CD4-positive, alpha-beta T cell treated with Interleukin-15 for 4 hours (primary cell): ENCODE results near the gene NENF.
"Not testable (repeated sequence)": the region's sequence is repeated elsewhere in the genome, so short reads cannot be mapped to it uniquely, and the experiment has no call there.

Experiments used
- DNase-seq: peaks from one replicate; pipeline ENCODE4 v3.0.0-alpha.2; 2020; ENCODE audit warnings: low spot score

The NENF gene

DNA sequence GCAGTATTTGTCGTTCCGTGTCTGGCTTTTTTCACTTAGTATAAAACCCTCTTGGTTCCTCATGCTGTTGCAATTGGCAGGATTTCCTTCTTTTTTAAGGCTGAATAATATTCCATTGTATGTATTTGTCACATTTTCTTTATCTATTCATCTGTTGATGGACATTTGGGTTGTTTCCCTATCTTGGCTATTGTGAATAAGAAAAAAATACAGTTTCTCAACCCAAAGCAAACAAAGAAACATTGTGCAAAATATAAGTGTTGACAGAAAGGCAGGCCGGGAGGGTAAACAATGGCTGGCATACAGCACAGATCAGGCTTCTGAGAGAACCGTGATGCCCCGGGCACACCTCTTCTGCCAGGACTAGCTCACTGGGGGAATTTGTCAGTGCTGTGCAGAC is 26.9 kb downstream of the NENF start:
- DNase-seq = no peak

GRCh38 chr1:212460376-212460775 is 27.7 kb downstream of the NENF start:
- DNase-seq = no peak

DNA sequence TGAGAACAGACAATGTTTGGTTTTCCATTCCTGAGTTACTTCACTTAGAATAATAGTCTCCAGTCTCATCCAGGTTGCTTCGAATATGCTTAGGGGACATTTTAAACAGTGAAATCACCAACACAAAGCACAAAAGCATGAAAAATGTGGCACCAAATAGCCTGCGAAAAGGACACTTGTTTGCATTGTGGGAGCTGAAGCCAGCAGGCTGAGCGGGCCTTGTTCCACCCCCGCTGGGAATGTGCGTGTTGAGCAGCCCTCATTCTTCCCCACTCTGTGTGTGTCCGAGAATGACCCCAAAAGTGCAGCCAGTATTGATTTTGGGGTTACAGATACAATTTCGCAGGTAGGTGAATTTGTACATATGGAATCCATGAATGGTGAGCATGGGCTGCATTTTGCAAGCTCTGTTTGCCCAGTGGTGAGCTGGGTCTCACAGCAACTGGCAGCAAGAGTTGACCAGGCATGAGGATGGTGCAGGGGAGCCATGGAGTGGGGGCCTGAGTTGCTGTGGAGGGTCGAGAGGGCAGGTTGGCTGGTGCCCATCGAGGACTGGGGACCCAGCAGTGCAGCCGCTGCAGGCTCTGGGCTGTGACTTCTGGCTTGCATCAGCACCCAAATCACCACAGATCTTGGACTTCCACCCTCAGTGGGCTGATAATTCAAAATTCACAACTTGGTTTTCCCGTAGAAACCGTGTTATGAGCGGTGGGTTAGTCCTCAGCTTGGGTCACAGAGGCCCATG is 29.4 kb downstream of the NENF start:
- DNase-seq = no peak

DNA sequence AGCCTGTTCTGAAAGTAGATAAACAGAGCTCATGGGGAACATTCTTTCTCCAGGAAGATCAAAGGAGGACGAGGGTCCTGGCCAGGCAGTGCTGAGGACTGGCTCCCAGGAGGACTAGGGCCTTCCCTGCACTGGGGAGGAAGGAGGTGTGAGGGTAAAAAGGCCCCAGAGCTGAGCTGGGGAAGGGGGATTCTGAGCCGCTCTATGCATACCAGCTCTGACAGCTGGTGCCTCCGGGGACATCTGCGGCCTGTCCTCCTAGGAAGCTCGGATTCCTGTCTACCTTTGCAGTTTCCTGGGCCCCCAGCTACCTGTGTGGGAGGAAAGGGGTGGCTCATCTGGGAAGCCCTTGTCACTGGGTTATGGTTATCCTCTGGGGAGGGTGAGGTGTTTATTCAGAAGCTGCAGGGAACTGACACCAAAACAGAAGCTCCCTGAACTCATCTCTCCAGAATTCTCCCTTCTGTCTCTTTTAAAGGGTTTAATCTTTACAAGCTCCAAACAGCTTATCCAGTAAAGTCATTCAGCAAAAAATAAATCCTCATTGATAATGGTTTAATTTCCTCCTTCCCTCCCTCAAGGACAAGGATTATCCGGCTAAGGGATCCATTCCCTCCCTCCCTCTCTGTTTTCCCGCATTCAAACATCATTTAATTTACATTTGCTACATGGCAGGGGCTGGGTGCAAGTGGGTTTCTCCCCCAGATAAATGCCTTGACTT is 31.0 kb downstream of the NENF start:
- DNase-seq = no peak

DNA sequence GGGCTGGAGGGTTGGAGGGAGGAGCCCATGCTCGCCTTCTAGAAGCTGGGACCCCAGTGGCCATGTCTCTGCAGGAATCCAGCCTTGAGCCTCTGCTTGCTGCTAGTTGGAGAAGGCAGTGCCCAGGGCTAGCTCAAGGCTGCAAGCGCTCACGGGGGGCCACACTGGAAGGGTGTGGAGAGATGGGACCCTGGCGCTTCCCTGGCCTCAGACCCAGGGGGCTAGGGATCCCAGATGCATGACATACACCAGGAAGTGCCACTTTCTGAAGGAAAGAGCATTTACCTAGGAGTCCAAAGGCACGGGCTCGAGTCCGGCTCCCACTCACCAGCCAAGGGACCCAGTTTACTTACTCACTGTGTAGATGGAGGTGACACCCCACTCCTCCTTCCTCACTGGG is 32.6 kb downstream of the NENF start:
- no peak for DNase-seq

- no peak for DNase-seq
Measured at GRCh38 chr1:212466437-212466836, 33.7 kb downstream of the NENF start.

- DNase-seq = no peak
Measured at GRCh38 chr1:212466898-212467650, 34.4 kb downstream of the NENF start.

DNA sequence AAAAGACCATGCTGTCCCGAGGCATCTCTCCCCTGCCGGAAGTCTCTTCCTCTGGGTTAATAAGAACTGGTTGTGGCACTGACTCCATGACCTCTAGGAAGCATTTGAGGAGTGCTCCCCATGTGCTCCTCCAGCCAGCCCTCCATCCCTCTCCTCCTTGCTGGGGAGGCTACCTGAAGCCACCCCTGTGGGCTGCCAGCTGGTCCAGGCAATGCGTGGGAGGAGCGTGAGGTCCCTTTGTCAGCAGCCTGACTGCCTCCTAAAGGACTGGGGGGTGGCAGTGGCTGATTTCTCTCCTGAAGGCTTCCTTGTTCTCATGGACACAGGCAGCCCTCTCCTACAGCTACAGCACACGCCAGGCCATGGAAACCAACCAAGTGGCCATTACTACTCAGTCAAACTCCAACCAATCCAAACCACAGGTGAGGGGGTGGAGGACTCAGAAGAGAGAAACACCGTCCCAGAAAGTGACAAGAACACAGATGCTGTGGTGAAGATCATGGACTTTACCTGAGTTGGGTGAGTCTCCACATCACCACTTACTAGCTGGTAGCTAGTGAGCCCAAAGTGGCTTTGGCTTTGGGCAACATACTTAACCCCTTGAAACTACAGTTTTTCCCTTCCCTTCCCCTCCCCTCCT is 35.2 kb downstream of the NENF start:
- no peak for DNase-seq

GRCh38 chr1:212470059-212470458 is 37.3 kb downstream of the NENF start:
- DNase-seq = no peak

- no peak for DNase-seq
Measured at GRCh38 chr1:212471286-212471685, 38.6 kb downstream of the NENF start.

DNA sequence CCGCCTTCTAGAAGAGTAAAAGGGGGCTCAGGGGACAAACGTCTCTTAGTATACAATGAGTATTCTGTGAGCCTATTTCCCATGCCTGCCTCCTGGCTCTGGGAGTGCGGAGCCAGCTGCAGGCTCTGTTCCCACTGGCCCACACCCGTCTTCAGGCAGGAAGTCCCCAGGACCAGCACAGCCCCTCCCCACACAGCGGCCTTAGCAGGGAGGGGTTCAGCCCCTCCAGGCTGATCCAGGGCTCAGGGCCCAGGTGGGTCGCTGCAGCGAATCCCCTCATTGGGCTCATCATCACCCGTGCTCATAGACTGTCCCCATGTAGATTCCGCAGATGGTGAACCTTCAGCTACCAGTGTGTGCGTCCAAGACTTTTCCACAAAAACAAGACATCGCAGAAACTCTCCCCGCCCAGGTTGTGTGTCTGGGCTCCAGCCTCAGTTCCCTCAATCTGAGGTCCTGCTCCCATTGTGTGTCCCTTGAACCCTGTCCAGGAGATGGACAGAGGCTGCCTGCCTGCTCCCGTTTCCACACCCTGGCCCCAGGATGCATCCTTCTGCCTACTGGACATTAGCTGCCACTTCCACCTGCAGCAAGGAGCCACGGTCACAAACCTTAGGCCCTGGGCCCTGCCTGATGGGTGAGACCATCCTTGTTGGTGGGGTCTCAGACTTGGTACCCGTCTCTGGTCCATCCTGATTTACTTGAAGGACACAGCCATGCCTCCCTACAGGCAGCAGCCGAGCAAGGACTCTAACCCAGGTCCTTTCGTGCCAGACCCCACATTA is 39.4 kb downstream of the NENF start:
- DNase-seq = no peak

DNA sequence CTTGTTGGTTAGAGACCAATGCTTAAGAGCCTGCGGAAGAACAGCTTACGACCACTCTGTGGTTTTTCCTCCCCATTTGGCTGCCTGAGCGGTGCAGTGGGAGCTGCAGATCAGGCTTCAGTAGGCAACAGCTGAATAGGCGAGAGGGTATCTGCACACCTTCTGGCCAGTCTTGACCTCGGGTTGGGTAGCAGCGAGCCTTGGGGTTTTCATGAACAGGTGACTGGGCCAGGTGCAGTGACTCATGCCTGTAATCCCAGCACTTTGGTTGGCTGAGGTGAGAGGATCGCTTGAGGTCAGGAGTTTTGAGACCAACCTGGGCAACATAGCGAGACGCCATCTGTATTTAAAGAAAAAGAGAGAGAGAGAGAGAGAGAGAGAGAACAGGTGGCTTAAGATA is 41.0 kb downstream of the NENF start:
- DNase-seq = no peak

DNA sequence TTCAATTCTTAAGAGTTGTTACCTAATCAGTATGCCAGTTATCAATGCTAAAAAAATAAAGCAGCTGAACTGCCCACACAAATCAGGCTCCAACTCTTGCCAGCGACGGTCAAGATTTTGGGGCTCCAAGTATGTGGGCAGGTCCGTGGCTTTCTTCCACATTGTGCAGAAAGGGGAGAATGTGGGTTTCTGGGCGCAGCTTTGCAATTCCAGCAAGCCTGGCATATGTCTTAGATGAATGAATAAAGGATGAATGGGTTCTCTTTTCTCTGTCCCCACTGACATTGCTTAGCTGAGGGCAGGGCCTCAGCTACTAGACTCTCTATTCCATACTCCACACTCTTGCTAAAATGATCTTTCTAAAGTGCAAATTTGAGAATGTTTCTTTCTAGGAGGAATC is 42.4 kb downstream of the NENF start:
- DNase-seq = no peak

DNA sequence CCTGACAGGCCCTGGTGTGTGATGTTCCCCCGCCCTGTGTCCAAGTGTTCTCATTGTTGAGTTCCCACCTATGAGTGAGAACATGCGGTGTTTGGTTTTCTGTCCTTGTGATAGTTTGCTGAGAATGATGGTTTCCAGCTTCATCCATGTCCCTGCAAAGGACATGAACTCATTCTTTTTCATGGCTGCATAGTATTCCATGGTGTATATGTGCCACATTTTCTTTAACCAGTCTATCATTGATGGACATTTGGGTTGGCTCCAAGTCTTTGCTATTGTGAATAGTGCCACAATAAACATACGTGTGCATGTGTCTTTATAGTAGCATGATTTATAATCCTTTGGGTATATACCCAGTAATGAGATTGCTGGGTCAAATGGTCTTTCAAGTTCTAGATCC is 43.1 kb downstream of the NENF start:
- DNase-seq = not testable (repeated sequence)

DNA sequence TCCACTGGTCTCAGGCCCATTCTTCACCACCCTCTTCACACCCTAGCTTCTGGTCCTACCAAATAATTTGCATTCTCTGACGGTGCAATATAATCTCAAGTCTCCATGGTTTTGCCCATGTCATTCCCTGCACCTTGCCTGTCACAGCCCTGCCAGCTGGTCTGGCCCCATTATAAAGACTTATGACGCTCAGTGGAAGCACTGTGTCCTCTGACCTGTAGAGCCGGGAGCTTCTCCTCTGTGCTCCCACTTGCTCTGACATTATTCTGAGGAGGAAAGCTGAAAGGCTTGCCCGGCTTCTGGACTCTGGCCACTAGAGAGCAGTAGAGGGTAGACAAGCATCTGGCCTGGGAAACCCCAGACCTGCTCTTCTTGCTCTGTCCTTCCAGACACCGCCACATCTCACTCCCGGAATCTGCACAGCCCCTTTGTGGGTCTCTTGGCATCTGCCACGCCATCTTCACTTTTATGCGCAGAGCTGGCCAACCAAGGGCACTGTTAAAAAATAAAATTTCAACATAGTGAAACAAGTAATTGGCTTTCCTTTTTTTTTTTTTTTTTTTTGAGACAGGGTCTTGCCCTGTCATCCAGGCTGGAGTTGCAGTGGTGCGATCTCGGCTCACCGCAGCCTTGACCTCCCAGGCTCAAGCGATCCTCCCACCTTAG is 44.4 kb downstream of the NENF start:
- DNase-seq = peak; percentile 81

GRCh38 chr1:212477680-212478466 is 45.2 kb downstream of the NENF start:
- no peak for DNase-seq

DNA sequence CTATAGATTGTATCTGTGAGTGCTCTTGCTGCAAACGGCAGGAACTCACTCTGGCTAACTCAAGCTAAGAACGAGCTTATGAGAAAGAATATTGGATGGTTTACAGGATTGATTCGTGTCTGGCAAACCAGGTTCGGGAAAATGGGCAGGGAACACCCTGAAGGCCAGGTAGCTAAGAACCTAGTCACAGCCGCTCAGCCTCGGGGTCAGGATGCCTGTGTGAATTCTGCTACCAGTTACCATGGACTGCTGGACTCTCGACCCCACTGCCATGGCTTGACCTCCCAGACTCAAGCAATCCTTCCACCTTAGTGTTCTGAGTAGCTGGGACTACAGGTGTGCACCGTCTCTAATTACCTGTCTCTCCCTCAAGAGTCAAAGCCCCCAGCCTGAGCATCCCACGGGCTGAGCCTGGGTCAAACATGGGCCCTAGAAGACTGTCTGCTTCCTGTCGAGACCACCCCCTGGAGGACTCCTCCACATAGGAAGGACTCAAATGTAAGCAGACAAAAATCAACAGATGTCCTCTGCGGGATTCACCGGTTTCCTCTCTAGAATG is 45.8 kb downstream of the NENF start:
- no peak for DNase-seq

DNA sequence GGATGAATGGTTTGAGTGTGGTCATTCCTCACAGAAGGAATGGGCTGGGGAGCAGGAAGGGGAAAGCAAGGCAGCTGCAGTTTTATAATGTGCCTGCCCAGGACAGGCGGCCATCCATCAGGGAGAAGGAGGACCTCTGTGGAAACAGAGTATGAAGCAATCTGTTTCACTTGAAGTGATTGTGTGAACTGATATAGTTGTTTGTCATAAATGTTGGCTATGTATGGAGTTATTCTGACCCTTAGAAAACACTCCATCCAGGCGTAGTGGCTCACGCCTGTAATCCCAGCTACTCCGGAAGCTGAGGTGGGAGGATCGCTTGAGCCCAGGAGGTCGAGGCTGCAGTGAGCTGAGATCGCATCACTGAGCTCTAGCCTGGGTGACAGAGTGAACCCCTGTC is 46.5 kb downstream of the NENF start:
- no peak for DNase-seq

- not testable (repeated sequence) for DNase-seq
Measured at GRCh38 chr1:212480711-212481437, 48.2 kb downstream of the NENF start.
